ENCODE measurements around the gene COL6A3.

DNA sequence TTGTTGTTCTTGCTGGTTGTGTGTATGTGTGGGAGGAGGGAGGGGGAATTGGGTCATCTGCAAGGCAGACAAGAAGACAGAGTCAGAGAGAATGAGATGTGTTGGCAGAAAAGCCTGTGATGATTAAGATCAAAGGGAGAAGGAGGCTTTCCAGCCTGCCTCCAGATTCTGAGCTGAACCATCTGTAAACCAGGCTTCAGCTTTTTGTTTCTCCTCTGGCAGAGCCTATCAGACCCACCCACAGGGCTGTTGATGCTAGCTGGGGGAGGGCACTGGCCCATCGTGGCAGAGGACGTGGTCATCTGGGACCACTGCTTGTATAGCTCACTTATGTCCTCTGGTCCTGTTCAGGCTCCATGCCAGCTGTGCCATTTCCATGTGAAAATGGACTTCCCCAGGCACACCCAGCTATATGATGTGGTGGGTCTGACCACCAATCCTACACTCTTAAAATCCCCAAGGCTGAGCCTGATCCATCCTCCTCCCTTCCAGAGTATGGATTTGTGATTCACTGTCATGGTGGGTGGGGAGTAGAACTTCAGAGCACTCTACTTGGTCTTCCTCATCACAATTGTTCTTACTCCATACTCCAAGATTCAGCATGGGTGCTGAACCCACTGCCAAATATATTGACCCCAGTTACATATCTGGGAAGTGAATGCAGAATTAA, 27.8 kb upstream of the COL6A3 start:
- TF ChIP-seq REST (tag by site-specific recombination; IDR thresholded peaks at IDR 0.05) (no peak), ZNF549 (tag by site-specific recombination; IDR thresholded peaks at IDR 0.05) (no peak), CTCF (tag by site-specific recombination; IDR thresholded peaks at IDR 0.05) (no peak), ZNF398 (tag by site-specific recombination; IDR thresholded peaks at IDR 0.05) (no peak), ZNF670 (tag by site-specific recombination; IDR thresholded peaks at IDR 0.05; ENCODE audit: low read depth) (no peak), ZNF747 (tag by site-specific recombination; IDR thresholded peaks at IDR 0.05) (no peak), ZNF510 (tag by site-specific recombination; IDR thresholded peaks at IDR 0.05; ENCODE audit: insufficient replicate concordance) (no peak), ZIC2 (tag by site-specific recombination; IDR thresholded peaks at IDR 0.05) (no peak)
- TF ChIP-seq, protein P1, sequence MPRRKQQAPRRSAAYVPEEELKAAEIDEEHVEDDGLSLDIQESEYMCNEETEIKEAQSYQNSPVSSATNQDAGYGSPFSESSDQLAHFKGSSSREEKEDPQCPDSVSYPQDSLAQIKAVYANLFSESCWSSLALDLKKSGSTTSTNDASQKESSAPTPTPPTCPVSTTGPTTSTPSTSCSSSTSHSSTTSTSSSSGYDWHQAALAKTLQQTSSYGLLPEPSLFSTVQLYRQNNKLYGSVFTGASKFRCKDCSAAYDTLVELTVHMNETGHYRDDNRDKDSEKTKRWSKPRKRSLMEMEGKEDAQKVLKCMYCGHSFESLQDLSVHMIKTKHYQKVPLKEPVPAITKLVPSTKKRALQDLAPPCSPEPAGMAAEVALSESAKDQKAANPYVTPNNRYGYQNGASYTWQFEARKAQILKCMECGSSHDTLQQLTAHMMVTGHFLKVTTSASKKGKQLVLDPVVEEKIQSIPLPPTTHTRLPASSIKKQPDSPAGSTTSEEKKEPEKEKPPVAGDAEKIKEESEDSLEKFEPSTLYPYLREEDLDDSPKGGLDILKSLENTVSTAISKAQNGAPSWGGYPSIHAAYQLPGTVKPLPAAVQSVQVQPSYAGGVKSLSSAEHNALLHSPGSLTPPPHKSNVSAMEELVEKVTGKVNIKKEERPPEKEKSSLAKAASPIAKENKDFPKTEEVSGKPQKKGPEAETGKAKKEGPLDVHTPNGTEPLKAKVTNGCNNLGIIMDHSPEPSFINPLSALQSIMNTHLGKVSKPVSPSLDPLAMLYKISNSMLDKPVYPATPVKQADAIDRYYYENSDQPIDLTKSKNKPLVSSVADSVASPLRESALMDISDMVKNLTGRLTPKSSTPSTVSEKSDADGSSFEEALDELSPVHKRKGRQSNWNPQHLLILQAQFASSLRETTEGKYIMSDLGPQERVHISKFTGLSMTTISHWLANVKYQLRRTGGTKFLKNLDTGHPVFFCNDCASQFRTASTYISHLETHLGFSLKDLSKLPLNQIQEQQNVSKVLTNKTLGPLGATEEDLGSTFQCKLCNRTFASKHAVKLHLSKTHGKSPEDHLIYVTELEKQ (tag by site-specific recombination; IDR thresholded peaks at IDR 0.05; ENCODE audit: borderline replicate concordance), result no peak
